ENCODE results near the gene ARHGAP20. TPM values are rescaled to one million over a fixed set of nuclear protein-coding genes. Genes with fewer than 3 reads are reported as not detected.

ARHGAP20 gene
- total RNA-seq, 1 experiment from 2014 or later = 7.9 TPM

GRCh38 chr11:110675548-110675947 is 36.7 kb downstream of the ARHGAP20 start:
- no peaks in the 10 kb centered on the region for H3K27me3 ChIP-seq (replicated peaks; ENCODE audit: insufficient read depth, low read depth, low read length, poor library complexity)
- no peak for DNase-seq (ENCODE audit: low spot score)
- H3K36me3 ChIP-seq (ENCODE audit: insufficient read depth, low read length, poor library complexity, severe bottlenecking) = no peaks in the 10 kb centered on the region
- peaks cover 2% of the 10 kb centered on the region for H3K4me1 ChIP-seq (ENCODE audit: insufficient read depth, low read length, poor library complexity, severe bottlenecking)
- no peak overlapping the region for H3K4me3 ChIP-seq (ENCODE audit: low read depth, low read length, poor library complexity, severe bottlenecking)
- TF ChIP-seq CTCF (conservative IDR thresholded peaks at IDR 0.05; ENCODE audit: low read depth, low read length) = no peak
- no peak for TF ChIP-seq EZH2 (IDR thresholded peaks at IDR 0.05; ENCODE audit: borderline replicate concordance, low read depth, low read length, poor library complexity, severe bottlenecking)
- H3K27ac ChIP-seq (ENCODE audit: low read depth, low read length, poor library complexity, severe bottlenecking) = no peak overlapping the region
- peaks cover 4% of the 10 kb centered on the region for H3K9me3 ChIP-seq (ENCODE audit: low read depth, low read length, poor library complexity, severe bottlenecking)
- CTCF ChIA-PET = no interaction called here
- BruUV-seq (replicated peaks) = no TSS peak
- intact Hi-C loops (cut with micrococcal nuclease; ENCODE audit: unreplicated experiment) = no loop called here
- POLR2A ChIA-PET (ENCODE audit: low non-redundant PET) = no interaction called here

DNA sequence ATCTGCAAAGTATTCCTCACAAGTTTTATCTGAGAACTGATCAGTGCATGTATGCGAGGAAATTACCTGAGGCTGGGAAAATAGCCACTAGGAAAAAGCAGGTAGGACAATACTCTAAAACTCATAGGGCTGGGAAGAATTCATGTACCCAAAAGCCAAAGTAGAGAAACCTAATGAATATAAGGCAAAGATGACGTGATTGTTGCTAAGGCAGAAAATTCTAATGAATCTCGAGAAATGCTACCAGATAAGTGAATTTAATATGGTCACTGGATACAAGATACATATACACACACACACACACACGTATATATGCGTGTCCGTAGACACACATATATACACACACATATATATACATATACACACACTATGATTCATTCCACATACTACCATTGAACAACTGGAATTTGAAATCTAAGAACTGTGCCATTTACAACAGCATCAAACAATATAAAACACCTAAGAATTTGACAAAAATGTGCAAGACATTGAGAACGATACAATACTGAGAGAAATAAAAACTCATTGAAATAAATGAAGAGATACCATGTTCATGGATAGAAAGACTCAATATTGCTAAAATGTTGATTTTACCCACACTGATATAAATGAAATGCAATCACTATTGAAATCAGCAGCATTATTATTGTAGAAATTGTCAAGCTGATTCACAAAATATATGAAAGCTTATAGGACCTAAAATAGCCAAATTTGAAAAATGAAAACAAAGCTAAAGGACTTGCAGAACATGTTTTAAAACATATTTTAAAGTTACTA is 46.4 kb downstream of the ARHGAP20 start:
- ChIA-PET POLR2A (ENCODE audit: low non-redundant PET) (no interaction called here), CTCF (no interaction called here)
- DNase-seq (ENCODE audit: low spot score) = no peak
- TF ChIP-seq EZH2 (IDR thresholded peaks at IDR 0.05; ENCODE audit: borderline replicate concordance, low read depth, low read length, poor library complexity, severe bottlenecking) = no peak
- no peak for TF ChIP-seq CTCF (conservative IDR thresholded peaks at IDR 0.05; ENCODE audit: low read depth, low read length)
- H3K4me3 ChIP-seq (ENCODE audit: low read depth, low read length, poor library complexity, severe bottlenecking) = no peak overlapping the region
- no peaks in the 10 kb centered on the region for H3K36me3 ChIP-seq (ENCODE audit: insufficient read depth, low read length, poor library complexity, severe bottlenecking)
- no peaks in the 10 kb centered on the region for H3K27me3 ChIP-seq (replicated peaks; ENCODE audit: insufficient read depth, low read depth, low read length, poor library complexity)
- intact Hi-C loops (cut with micrococcal nuclease; ENCODE audit: unreplicated experiment) = no loop called here
- no peaks in the 10 kb centered on the region for H3K4me1 ChIP-seq (ENCODE audit: insufficient read depth, low read length, poor library complexity, severe bottlenecking)
- BruUV-seq (replicated peaks) = no TSS peak
- H3K9me3 ChIP-seq (ENCODE audit: low read depth, low read length, poor library complexity, severe bottlenecking) = peaks cover 8% of the 10 kb centered on the region
- H3K27ac ChIP-seq (ENCODE audit: low read depth, low read length, poor library complexity, severe bottlenecking) = no peak overlapping the region

- Histone ChIP-seq H3K9me3 (ENCODE audit: low read depth, low read length, poor library complexity, severe bottlenecking) (peaks cover 19% of the 10 kb centered on the region), H3K4me3 (ENCODE audit: low read depth, low read length, poor library complexity, severe bottlenecking) (no peak overlapping the region), H3K27ac (ENCODE audit: low read depth, low read length, poor library complexity, severe bottlenecking) (no peak overlapping the region), H3K27me3 (replicated peaks; ENCODE audit: insufficient read depth, low read depth, low read length, poor library complexity) (no peaks in the 10 kb centered on the region), H3K4me1 (ENCODE audit: insufficient read depth, low read length, poor library complexity, severe bottlenecking) (no peaks in the 10 kb centered on the region), H3K36me3 (ENCODE audit: insufficient read depth, low read length, poor library complexity, severe bottlenecking) (no peaks in the 10 kb centered on the region)
- ChIA-PET CTCF (no interaction called here), POLR2A (ENCODE audit: low non-redundant PET) (no interaction called here)
- no peak for TF ChIP-seq EZH2 (IDR thresholded peaks at IDR 0.05; ENCODE audit: borderline replicate concordance, low read depth, low read length, poor library complexity, severe bottlenecking)
- BruUV-seq (replicated peaks) = no TSS peak
- intact Hi-C loops (cut with micrococcal nuclease; ENCODE audit: unreplicated experiment) = no loop called here
- DNase-seq (ENCODE audit: low spot score) = peak; percentile 21
These were observed 56.3 kb downstream of the ARHGAP20 start for GRCh38 chr11:110655967-110656366.

DNA sequence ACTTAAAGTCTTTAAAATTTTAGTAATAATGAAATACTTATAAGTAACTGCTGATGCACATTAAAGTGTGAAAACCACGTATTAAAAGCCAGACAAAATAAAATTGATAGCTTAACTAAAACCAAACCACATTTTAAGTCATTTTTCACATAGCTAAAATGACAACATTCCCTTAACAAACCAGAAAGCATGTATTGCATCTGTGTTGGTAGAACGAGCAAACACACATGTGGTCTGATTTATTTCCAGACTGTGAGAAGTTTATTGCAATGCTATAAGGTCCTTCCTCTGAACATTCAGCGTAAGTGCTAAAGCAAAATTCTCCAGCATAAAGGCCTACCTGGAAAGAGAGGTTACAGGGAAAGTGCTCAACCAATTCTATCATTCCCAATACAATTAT is 57.8 kb downstream of the ARHGAP20 start:
- DNase-seq (ENCODE audit: low spot score) = no peak
- Histone ChIP-seq H3K27me3 (replicated peaks; ENCODE audit: insufficient read depth, low read depth, low read length, poor library complexity) (no peaks in the 10 kb centered on the region), H3K4me1 (ENCODE audit: insufficient read depth, low read length, poor library complexity, severe bottlenecking) (no peaks in the 10 kb centered on the region), H3K27ac (ENCODE audit: low read depth, low read length, poor library complexity, severe bottlenecking) (no peak overlapping the region), H3K4me3 (ENCODE audit: low read depth, low read length, poor library complexity, severe bottlenecking) (no peak overlapping the region), H3K9me3 (ENCODE audit: low read depth, low read length, poor library complexity, severe bottlenecking) (peaks cover 19% of the 10 kb centered on the region), H3K36me3 (ENCODE audit: insufficient read depth, low read length, poor library complexity, severe bottlenecking) (no peaks in the 10 kb centered on the region)
- POLR2A ChIA-PET (ENCODE audit: low non-redundant PET) = no interaction called here
- CTCF ChIA-PET = no interaction called here
- no peak for TF ChIP-seq EZH2 (IDR thresholded peaks at IDR 0.05; ENCODE audit: borderline replicate concordance, low read depth, low read length, poor library complexity, severe bottlenecking)
- BruUV-seq (replicated peaks) = no TSS peak
- intact Hi-C loops (cut with micrococcal nuclease; ENCODE audit: unreplicated experiment) = no loop called here
